ENCODE data around the gene PHF12. TPM values are rescaled to one million over a fixed set of nuclear protein-coding genes. Genes with fewer than 3 reads are reported as not detected.

Gene PHF12
- total RNA-seq, 3 donors from 2014 or later (not counting 1 experiment from before 2014, with no cell fraction given) = 163 to 177 (median 171) TPM

- Histone ChIP-seq H3K27me3 (ENCODE audit: control insufficient read depth, insufficient read depth, low read length) (no peaks in the 10 kb centered on the region), H3K4me3 (ENCODE audit: low read length) (no peak overlapping the region), H3K36me3 (ENCODE audit: control insufficient read depth, insufficient read depth, low read length) (no peaks in the 10 kb centered on the region), H3K4me1 (ENCODE audit: control insufficient read depth, insufficient read depth, low read length) (peaks cover 13% of the 10 kb centered on the region), H3K9me3 (ENCODE audit: control insufficient read depth, insufficient read depth, low read length) (no peaks in the 10 kb centered on the region), H3K27ac (ENCODE audit: low read length) (no peak overlapping the region)
- Mint-ChIP-seq H3K27me3 (ENCODE audit: low read depth in 2 of 2) (peaks cover 12 to 14% of the 10 kb centered on the region in 2 donors), H3K27ac (no peak overlapping the region), H3K4me1 (peaks cover 0 to 5% of the 10 kb centered on the region in 2 donors), H3K9me3 (no peaks in the 10 kb centered on the region), H3K4me3 (no peak overlapping the region), H3K36me3 (no peaks in the 10 kb centered on the region)
- ATAC-seq (no peak), DNase-seq (no peak)
- no peak for TF ChIP-seq CTCF (IDR thresholded peaks at IDR 0.05)
- WGBS (ENCODE audit: insufficient coverage) = 72% methylated on average over 6 of the region's 6 CpGs
- intact Hi-C loops (cut with micrococcal nuclease) = no loop called here
Observed at GRCh38 chr17:28963055-28963611, 11.8 kb upstream of the PHF12 start.

- peaks cover 4% of the 10 kb centered on the region for H3K4me1 ChIP-seq (ENCODE audit: control insufficient read depth, insufficient read depth, low read length)
- peaks cover 12 to 14% of the 10 kb centered on the region in 2 donors for H3K27me3 Mint-ChIP-seq (ENCODE audit: low read depth in 2 of 2)
- no peaks in the 10 kb centered on the region for H3K36me3 ChIP-seq (ENCODE audit: control insufficient read depth, insufficient read depth, low read length)
- no peaks in the 10 kb centered on the region for H3K9me3 ChIP-seq (ENCODE audit: control insufficient read depth, insufficient read depth, low read length)
- no peak overlapping the region for H3K4me3 ChIP-seq (ENCODE audit: low read length)
- 88% methylated on average over 7 of the region's 7 CpGs for WGBS (ENCODE audit: insufficient coverage)
- no peak overlapping the region for H3K27ac Mint-ChIP-seq
- H3K9me3 Mint-ChIP-seq = no peaks in the 10 kb centered on the region
- H3K4me3 Mint-ChIP-seq = no peak overlapping the region
- ATAC-seq (no peak), DNase-seq (no peak)
- intact Hi-C loops (cut with micrococcal nuclease) = no loop called here
- H3K27me3 ChIP-seq (ENCODE audit: control insufficient read depth, insufficient read depth, low read length) = no peaks in the 10 kb centered on the region
- no peak overlapping the region for H3K27ac ChIP-seq (ENCODE audit: low read length)
- no peak for TF ChIP-seq CTCF (IDR thresholded peaks at IDR 0.05)
- no peaks in the 10 kb centered on the region for H3K36me3 Mint-ChIP-seq
- no peaks in the 10 kb centered on the region for H3K4me1 Mint-ChIP-seq
Observed at GRCh38 chr17:28961391-28961790, 10.1 kb upstream of the PHF12 start.

- Histone ChIP-seq H3K27me3 (ENCODE audit: control insufficient read depth, insufficient read depth, low read length) (no peaks in the 10 kb centered on the region), H3K27ac (ENCODE audit: low read length) (no peak overlapping the region), H3K4me3 (ENCODE audit: low read length) (no peak overlapping the region), H3K4me1 (ENCODE audit: control insufficient read depth, insufficient read depth, low read length) (no peaks in the 10 kb centered on the region), H3K36me3 (ENCODE audit: control insufficient read depth, insufficient read depth, low read length) (no peaks in the 10 kb centered on the region), H3K9me3 (ENCODE audit: control insufficient read depth, insufficient read depth, low read length) (no peaks in the 10 kb centered on the region)
- Mint-ChIP-seq H3K4me1 (no peaks in the 10 kb centered on the region), H3K27me3 (ENCODE audit: low read depth in 2 of 2) (peaks cover 12 to 14% of the 10 kb centered on the region in 2 donors), H3K4me3 (no peak overlapping the region), H3K27ac (no peak overlapping the region), H3K36me3 (no peaks in the 10 kb centered on the region), H3K9me3 (no peaks in the 10 kb centered on the region)
- 94% methylated on average over 18 of the region's 18 CpGs for WGBS (ENCODE audit: insufficient coverage)
- no peak for DNase-seq
- no peak for ATAC-seq
- no peak for TF ChIP-seq CTCF (IDR thresholded peaks at IDR 0.05)
- intact Hi-C loops (cut with micrococcal nuclease) = no loop called here
Observed at GRCh38 chr17:28960256-28961061, 9.1 kb upstream of the PHF12 start.

Measured in natural killer cell (primary cell).